ENCODE results near the gene TBCK.

- TF ChIP-seq FOSL2 (IDR thresholded peaks at IDR 0.05; ENCODE audit: borderline replicate concordance, low read depth) (no peak), EZH2phosphoT487 (IDR thresholded peaks at IDR 0.05; ENCODE audit: borderline replicate concordance, low read depth) (no peak), USF1 (IDR thresholded peaks at IDR 0.05; ENCODE audit: borderline replicate concordance, low read depth) (no peak), POLR2AphosphoS5 (IDR thresholded peaks at IDR 0.05; ENCODE audit: low read depth, low read length) (no peak), CTCF (IDR thresholded peaks at IDR 0.05) (no peak), EP300 (IDR thresholded peaks at IDR 0.05; ENCODE audit: borderline replicate concordance in 1 of 2, low read depth in 1 of 2, low read length in 1 of 2) (no peak), TAF1 (IDR thresholded peaks at IDR 0.05; ENCODE audit: borderline replicate concordance, low read depth, low read length) (no peak), ZBTB33 (IDR thresholded peaks at IDR 0.05; ENCODE audit: borderline replicate concordance, low read depth) (no peak), REST (IDR thresholded peaks at IDR 0.05; ENCODE audit: low read depth, low read length) (no peak), SMC3 (IDR thresholded peaks at IDR 0.05; ENCODE audit: low read depth, low read length) (no peak), TCF12 (IDR thresholded peaks at IDR 0.05) (no peak), RAD21 (IDR thresholded peaks at IDR 0.05; ENCODE audit: low read length) (no peak), MAX (IDR thresholded peaks at IDR 0.05; ENCODE audit: low read depth) (no peak), GATA2 (CRISPR knock-in tag; IDR thresholded peaks at IDR 0.05) (no peak)
Observed at GRCh38 chr4:106126062-106126461, 189.9 kb downstream of the TBCK start.

Measured in SK-N-SH (cell line).